SK-N-SH (cell line): ENCODE data around the gene PRKCA.

Source experiments
- CTCF ChIP-seq: fragments of 200-600 bp; sonication (generic); IDR thresholded peaks from 2 replicates; pipeline ENCODE4 v1.6.1; 2017; ENCODE audit warnings: antibody characterized with exemption, mild to moderate bottlenecking, moderate library complexity
- ELF1 ChIP-seq: IDR thresholded peaks from 2 replicates; pipeline ENCODE4 v1.4.0; 2012
- EP300 ChIP-seq, 2 experiments: IDR thresholded peaks; 2 replicates each; pipeline versions ENCODE4 v1.4.0 to v1.6.1; 2012; ENCODE audit warnings: borderline replicate concordance in 1 of 2, low read depth in 1 of 2, low read length in 1 of 2
- EZH2phosphoT487 ChIP-seq: fragments of 200-600 bp; sonication (generic); IDR thresholded peaks from 2 replicates; pipeline ENCODE4 v1.6.1; 2017; ENCODE audit warnings: low read depth, mixed run types, mild to moderate bottlenecking, antibody characterized with exemption, moderate library complexity, borderline replicate concordance
- FOSL2 ChIP-seq: IDR thresholded peaks from 2 replicates; pipeline ENCODE4 v1.4.0; 2012; ENCODE audit warnings: low read depth, mild to moderate bottlenecking, moderate library complexity, borderline replicate concordance
- GATA2 ChIP-seq: sonication (generic); formaldehyde crosslinking; IDR thresholded peaks from 2 replicates; pipeline ENCODE4 v1.5.0; 2020; ENCODE audit warnings: mild to moderate bottlenecking, missing genetic modification reagents
- IRF3 ChIP-seq: fragments of 150-350 bp; IDR thresholded peaks from 2 replicates; pipeline ENCODE4 v1.6.1; 2016; ENCODE audit warnings: mild to moderate bottlenecking, low read depth, low read length
- MXI1 ChIP-seq: IDR thresholded peaks from 2 replicates; pipeline ENCODE4 v1.6.1; 2012; ENCODE audit warnings: mild to moderate bottlenecking, low read depth, low read length, improper control_type of control experiment
- TCF12 ChIP-seq: IDR thresholded peaks from 2 replicates; pipeline ENCODE4 v1.4.0; 2012
- TEAD4 ChIP-seq: IDR thresholded peaks from 2 replicates; pipeline ENCODE4 v1.4.0; 2012; ENCODE audit warnings: mild to moderate bottlenecking, borderline replicate concordance; ENCODE audit not compliant: insufficient read depth
- YY1 ChIP-seq: IDR thresholded peaks from 2 replicates; pipeline ENCODE4 v1.4.0; 2012; ENCODE audit warnings: low read depth, mild to moderate bottlenecking
- TF ChIP-seq, protein P1 (sequence below): fragments of 150-350 bp; IDR thresholded peaks from 2 replicates; pipeline ENCODE4 v1.6.1; 2017; ENCODE audit warnings: antibody characterized with exemption, low read length, low read depth, borderline replicate concordance
- TF ChIP-seq, protein P2 (sequence below): IDR thresholded peaks from 2 replicates; pipeline ENCODE4 v1.6.1; 2012; ENCODE audit warnings: mild to moderate bottlenecking, low read depth, low read length, moderate library complexity

GRCh38 chr17:66337268-66337667 is 34.9 kb downstream of the PRKCA start:
- TF ChIP-seq CTCF = no peak
- TF ChIP-seq, protein P1, sequence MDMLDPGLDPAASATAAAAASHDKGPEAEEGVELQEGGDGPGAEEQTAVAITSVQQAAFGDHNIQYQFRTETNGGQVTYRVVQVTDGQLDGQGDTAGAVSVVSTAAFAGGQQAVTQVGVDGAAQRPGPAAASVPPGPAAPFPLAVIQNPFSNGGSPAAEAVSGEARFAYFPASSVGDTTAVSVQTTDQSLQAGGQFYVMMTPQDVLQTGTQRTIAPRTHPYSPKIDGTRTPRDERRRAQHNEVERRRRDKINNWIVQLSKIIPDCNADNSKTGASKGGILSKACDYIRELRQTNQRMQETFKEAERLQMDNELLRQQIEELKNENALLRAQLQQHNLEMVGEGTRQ = no peak
- TF ChIP-seq, protein P2, sequence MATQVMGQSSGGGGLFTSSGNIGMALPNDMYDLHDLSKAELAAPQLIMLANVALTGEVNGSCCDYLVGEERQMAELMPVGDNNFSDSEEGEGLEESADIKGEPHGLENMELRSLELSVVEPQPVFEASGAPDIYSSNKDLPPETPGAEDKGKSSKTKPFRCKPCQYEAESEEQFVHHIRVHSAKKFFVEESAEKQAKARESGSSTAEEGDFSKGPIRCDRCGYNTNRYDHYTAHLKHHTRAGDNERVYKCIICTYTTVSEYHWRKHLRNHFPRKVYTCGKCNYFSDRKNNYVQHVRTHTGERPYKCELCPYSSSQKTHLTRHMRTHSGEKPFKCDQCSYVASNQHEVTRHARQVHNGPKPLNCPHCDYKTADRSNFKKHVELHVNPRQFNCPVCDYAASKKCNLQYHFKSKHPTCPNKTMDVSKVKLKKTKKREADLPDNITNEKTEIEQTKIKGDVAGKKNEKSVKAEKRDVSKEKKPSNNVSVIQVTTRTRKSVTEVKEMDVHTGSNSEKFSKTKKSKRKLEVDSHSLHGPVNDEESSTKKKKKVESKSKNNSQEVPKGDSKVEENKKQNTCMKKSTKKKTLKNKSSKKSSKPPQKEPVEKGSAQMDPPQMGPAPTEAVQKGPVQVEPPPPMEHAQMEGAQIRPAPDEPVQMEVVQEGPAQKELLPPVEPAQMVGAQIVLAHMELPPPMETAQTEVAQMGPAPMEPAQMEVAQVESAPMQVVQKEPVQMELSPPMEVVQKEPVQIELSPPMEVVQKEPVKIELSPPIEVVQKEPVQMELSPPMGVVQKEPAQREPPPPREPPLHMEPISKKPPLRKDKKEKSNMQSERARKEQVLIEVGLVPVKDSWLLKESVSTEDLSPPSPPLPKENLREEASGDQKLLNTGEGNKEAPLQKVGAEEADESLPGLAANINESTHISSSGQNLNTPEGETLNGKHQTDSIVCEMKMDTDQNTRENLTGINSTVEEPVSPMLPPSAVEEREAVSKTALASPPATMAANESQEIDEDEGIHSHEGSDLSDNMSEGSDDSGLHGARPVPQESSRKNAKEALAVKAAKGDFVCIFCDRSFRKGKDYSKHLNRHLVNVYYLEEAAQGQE = no peak
- no peak for TF ChIP-seq TCF12
- no peak for TF ChIP-seq TEAD4
- TF ChIP-seq MXI1 = no peak
- TF ChIP-seq EZH2phosphoT487 = no peak
- TF ChIP-seq FOSL2 = no peak
- TF ChIP-seq EP300 (IDR thresholded peaks at IDR 0.05; ENCODE audit: borderline replicate concordance in 1 of 2, low read depth in 1 of 2, low read length in 1 of 2) = no peak
- TF ChIP-seq YY1 = no peak
- no peak for TF ChIP-seq GATA2 (CRISPR knock-in tag)
- TF ChIP-seq ELF1 = no peak
- TF ChIP-seq IRF3 = no peak
